ENCODE results near the gene NRDC.

The NRDC gene

GRCh38 chr1:51756290-51756689 is 122.2 kb downstream of the NRDC start:
- H3K4me1 ChIP-seq (ENCODE audit: insufficient read depth, low read length, poor library complexity, severe bottlenecking): peaks cover 10% of the 10 kb centered on the region
- no peaks in the 10 kb centered on the region for H3K79me2 ChIP-seq (ENCODE audit: insufficient read depth, low read length)
- peaks cover under 1% of the 10 kb centered on the region for H4K20me1 ChIP-seq (ENCODE audit: insufficient read depth, low read length, poor library complexity, severe bottlenecking)
- no peak overlapping the region for H2AFZ ChIP-seq (ENCODE audit: low read length)
- no peaks in the 10 kb centered on the region for H3K9me2 ChIP-seq (replicated peaks; ENCODE audit: low read depth, low read length)
- no peak overlapping the region for H3K4me3 ChIP-seq (ENCODE audit: low read length, poor library complexity, severe bottlenecking)
- no peaks in the 10 kb centered on the region for H3F3A ChIP-seq (ENCODE audit: low read depth)
- no peak overlapping the region for H3K4me2 ChIP-seq (ENCODE audit: low read depth, low read length, poor library complexity, severe bottlenecking)
- H3K9ac ChIP-seq (ENCODE audit: low read depth, low read length, poor library complexity, severe bottlenecking): no peak overlapping the region
- no peak for TF ChIP-seq EZH2phosphoT487 (IDR thresholded peaks at IDR 0.05; ENCODE audit: borderline replicate concordance)
- TF ChIP-seq, protein P1, sequence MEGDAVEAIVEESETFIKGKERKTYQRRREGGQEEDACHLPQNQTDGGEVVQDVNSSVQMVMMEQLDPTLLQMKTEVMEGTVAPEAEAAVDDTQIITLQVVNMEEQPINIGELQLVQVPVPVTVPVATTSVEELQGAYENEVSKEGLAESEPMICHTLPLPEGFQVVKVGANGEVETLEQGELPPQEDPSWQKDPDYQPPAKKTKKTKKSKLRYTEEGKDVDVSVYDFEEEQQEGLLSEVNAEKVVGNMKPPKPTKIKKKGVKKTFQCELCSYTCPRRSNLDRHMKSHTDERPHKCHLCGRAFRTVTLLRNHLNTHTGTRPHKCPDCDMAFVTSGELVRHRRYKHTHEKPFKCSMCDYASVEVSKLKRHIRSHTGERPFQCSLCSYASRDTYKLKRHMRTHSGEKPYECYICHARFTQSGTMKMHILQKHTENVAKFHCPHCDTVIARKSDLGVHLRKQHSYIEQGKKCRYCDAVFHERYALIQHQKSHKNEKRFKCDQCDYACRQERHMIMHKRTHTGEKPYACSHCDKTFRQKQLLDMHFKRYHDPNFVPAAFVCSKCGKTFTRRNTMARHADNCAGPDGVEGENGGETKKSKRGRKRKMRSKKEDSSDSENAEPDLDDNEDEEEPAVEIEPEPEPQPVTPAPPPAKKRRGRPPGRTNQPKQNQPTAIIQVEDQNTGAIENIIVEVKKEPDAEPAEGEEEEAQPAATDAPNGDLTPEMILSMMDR (conservative IDR thresholded peaks at IDR 0.05; ENCODE audit: low read length): no peak
- H3K9me3 ChIP-seq (ENCODE audit: insufficient read depth, low read depth, low read length): no peaks in the 10 kb centered on the region
- no peaks in the 10 kb centered on the region for H3K27me3 ChIP-seq (ENCODE audit: insufficient read depth, low read length, poor library complexity, severe bottlenecking)
- H3K36me3 ChIP-seq (ENCODE audit: insufficient read depth, low read length): peaks cover 45% of the 10 kb centered on the region; the same call in 1 of the 2 replicates

GRCh38 chr1:51755437-51755836 is 123.1 kb downstream of the NRDC start:
- Histone ChIP-seq H3K4me1 (ENCODE audit: insufficient read depth, low read length, poor library complexity, severe bottlenecking) (peaks cover 3% of the 10 kb centered on the region), H3K36me3 (ENCODE audit: insufficient read depth, low read length) (peaks cover 45% of the 10 kb centered on the region; the same call in 1 of the 2 replicates), H3F3A (ENCODE audit: low read depth) (no peaks in the 10 kb centered on the region), H3K9me2 (replicated peaks; ENCODE audit: low read depth, low read length) (no peaks in the 10 kb centered on the region), H3K9me3 (ENCODE audit: insufficient read depth, low read depth, low read length) (no peaks in the 10 kb centered on the region), H3K79me2 (ENCODE audit: insufficient read depth, low read length) (no peaks in the 10 kb centered on the region), H2AFZ (ENCODE audit: low read length) (no peak overlapping the region), H4K20me1 (ENCODE audit: insufficient read depth, low read length, poor library complexity, severe bottlenecking) (no peaks in the 10 kb centered on the region), H3K9ac (ENCODE audit: low read depth, low read length, poor library complexity, severe bottlenecking) (no peak overlapping the region), H3K4me3 (ENCODE audit: low read length, poor library complexity, severe bottlenecking) (no peak overlapping the region), H3K27me3 (ENCODE audit: insufficient read depth, low read length, poor library complexity, severe bottlenecking) (no peaks in the 10 kb centered on the region), H3K4me2 (ENCODE audit: low read depth, low read length, poor library complexity, severe bottlenecking) (no peak overlapping the region)
- TF ChIP-seq, protein P1 (conservative IDR thresholded peaks at IDR 0.05; ENCODE audit: low read length): no peak
- no peak for TF ChIP-seq EZH2phosphoT487 (IDR thresholded peaks at IDR 0.05; ENCODE audit: borderline replicate concordance)

GRCh38 chr1:51754666-51755065 is 123.9 kb downstream of the NRDC start:
- Histone ChIP-seq H3K36me3 (ENCODE audit: insufficient read depth, low read length) (peaks cover 51% of the 10 kb centered on the region; the same call in 1 of the 2 replicates), H3F3A (ENCODE audit: low read depth) (no peaks in the 10 kb centered on the region), H2AFZ (ENCODE audit: low read length) (no peak overlapping the region), H4K20me1 (ENCODE audit: insufficient read depth, low read length, poor library complexity, severe bottlenecking) (no peaks in the 10 kb centered on the region), H3K79me2 (ENCODE audit: insufficient read depth, low read length) (no peaks in the 10 kb centered on the region), H3K4me3 (ENCODE audit: low read length, poor library complexity, severe bottlenecking) (no peak overlapping the region), H3K4me1 (ENCODE audit: insufficient read depth, low read length, poor library complexity, severe bottlenecking) (peaks cover 3% of the 10 kb centered on the region), H3K9me2 (replicated peaks; ENCODE audit: low read depth, low read length) (no peaks in the 10 kb centered on the region), H3K27me3 (ENCODE audit: insufficient read depth, low read length, poor library complexity, severe bottlenecking) (no peaks in the 10 kb centered on the region), H3K4me2 (ENCODE audit: low read depth, low read length, poor library complexity, severe bottlenecking) (no peak overlapping the region), H3K9me3 (ENCODE audit: insufficient read depth, low read depth, low read length) (no peaks in the 10 kb centered on the region), H3K9ac (ENCODE audit: low read depth, low read length, poor library complexity, severe bottlenecking) (no peak overlapping the region)
- TF ChIP-seq, protein P1 (conservative IDR thresholded peaks at IDR 0.05; ENCODE audit: low read length): no peak
- TF ChIP-seq EZH2phosphoT487 (IDR thresholded peaks at IDR 0.05; ENCODE audit: borderline replicate concordance): no peak
